CD4-positive, alpha-beta T cell treated with Interleukin-10 for 1 hour (primary cell): ENCODE measurements around the gene MOGAT2.

Source experiments
- DNase-seq: peaks from one replicate; pipeline ENCODE4 v3.0.0-alpha.2; 2020

Gene MOGAT2

DNA sequence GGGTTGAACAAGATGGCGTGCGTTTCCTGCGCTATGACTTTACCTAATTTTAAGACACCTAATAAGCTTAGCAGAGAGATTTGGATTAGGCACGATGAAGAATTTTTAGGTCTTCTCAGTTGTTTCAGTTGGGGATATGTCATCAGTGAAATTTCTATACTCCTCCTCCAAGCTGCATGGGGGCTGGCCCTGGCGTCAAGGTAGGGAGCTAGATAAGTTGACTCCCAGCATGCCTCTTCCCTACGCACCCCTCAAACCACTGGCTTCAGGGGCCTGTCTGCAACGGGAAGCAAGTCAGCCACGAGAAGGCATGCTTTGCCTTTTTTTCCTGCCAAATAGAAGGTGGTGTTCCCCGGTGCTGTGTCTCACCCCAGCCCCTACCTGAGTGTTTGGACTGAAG, 64.2 kb downstream of the MOGAT2 start:
- no peak for DNase-seq
